DOHH2 (cell line): ENCODE measurements around the gene KCNK7.

Source experiments
- EZH2phosphoT487 ChIP-seq: fragments of 200-600 bp; sonication (generic); IDR thresholded peaks from 2 replicates; pipeline ENCODE4 v1.6.1; 2017; ENCODE audit warnings: borderline replicate concordance, mild to moderate bottlenecking, antibody characterized with exemption, low read length, moderate library complexity, mixed read lengths
- TF ChIP-seq, protein P1 (sequence below): fragments of 200-600 bp; sonication (generic); IDR thresholded peaks from one replicate; pipeline ENCODE4 v1.5.1; 2014; ENCODE audit warnings: antibody characterized with exemption, mild to moderate bottlenecking, low read depth, low read length; ENCODE audit not compliant: poor library complexity, severe bottlenecking

DNA sequence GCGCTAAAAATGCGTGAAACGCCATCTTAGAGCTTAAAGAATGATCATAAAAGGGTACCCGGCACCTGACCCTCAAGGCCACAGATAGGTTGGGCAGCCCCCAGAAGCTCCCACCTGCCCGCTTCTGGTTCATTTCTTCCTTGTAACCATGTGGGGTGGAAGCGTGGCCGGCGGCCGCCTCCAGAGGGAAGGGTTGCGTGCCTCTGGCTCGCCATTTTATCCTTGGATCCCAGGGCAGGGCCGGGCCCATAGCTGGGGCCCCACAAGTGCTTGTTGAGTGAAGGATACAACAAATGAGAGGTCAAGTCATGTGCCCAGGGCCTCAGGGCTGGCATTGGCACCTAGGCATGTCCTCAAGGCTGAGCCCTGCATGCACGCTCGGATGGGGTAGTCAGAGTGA lies 25.9 kb upstream of the KCNK7 start:
- TF ChIP-seq, protein P1, sequence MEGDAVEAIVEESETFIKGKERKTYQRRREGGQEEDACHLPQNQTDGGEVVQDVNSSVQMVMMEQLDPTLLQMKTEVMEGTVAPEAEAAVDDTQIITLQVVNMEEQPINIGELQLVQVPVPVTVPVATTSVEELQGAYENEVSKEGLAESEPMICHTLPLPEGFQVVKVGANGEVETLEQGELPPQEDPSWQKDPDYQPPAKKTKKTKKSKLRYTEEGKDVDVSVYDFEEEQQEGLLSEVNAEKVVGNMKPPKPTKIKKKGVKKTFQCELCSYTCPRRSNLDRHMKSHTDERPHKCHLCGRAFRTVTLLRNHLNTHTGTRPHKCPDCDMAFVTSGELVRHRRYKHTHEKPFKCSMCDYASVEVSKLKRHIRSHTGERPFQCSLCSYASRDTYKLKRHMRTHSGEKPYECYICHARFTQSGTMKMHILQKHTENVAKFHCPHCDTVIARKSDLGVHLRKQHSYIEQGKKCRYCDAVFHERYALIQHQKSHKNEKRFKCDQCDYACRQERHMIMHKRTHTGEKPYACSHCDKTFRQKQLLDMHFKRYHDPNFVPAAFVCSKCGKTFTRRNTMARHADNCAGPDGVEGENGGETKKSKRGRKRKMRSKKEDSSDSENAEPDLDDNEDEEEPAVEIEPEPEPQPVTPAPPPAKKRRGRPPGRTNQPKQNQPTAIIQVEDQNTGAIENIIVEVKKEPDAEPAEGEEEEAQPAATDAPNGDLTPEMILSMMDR, result no peak
- TF ChIP-seq EZH2phosphoT487, result no peak
